ENCODE measurements around the gene PLEKHM2. TPM values are rescaled to one million over a fixed set of nuclear protein-coding genes. Genes with fewer than 3 reads are reported as not detected.

Gene PLEKHM2
- total RNA-seq, 1 experiment from 2014 or later = 53.9 TPM

GRCh38 chr1:15720861-15721260 is 36.7 kb downstream of the PLEKHM2 start:
- ChIA-PET POLR2A (ENCODE audit: low non-redundant PET) (no interaction called here), CTCF (no interaction called here)
- no peak overlapping the region for H3K4me3 ChIP-seq (ENCODE audit: low read depth, low read length, poor library complexity, severe bottlenecking)
- TF ChIP-seq CTCF (conservative IDR thresholded peaks at IDR 0.05; ENCODE audit: low read depth, low read length) (no peak), EZH2 (IDR thresholded peaks at IDR 0.05; ENCODE audit: borderline replicate concordance, low read depth, low read length, poor library complexity, severe bottlenecking) (no peak)
- no TSS peak for BruUV-seq (replicated peaks)
- no peaks in the 10 kb centered on the region for H3K27me3 ChIP-seq (replicated peaks; ENCODE audit: insufficient read depth, low read depth, low read length, poor library complexity)
- H3K4me1 ChIP-seq (ENCODE audit: insufficient read depth, low read length, poor library complexity, severe bottlenecking) = no peaks in the 10 kb centered on the region
- H3K27ac ChIP-seq (ENCODE audit: low read depth, low read length, poor library complexity, severe bottlenecking) = no peak overlapping the region
- peaks cover 31% of the 10 kb centered on the region for H3K36me3 ChIP-seq (ENCODE audit: insufficient read depth, low read length, poor library complexity, severe bottlenecking)
- DNase-seq (ENCODE audit: low spot score) = no peak
- H3K9me3 ChIP-seq (ENCODE audit: low read depth, low read length, poor library complexity, severe bottlenecking) = no peaks in the 10 kb centered on the region
- intact Hi-C loops (cut with micrococcal nuclease; ENCODE audit: unreplicated experiment) = no loop called here

DNA sequence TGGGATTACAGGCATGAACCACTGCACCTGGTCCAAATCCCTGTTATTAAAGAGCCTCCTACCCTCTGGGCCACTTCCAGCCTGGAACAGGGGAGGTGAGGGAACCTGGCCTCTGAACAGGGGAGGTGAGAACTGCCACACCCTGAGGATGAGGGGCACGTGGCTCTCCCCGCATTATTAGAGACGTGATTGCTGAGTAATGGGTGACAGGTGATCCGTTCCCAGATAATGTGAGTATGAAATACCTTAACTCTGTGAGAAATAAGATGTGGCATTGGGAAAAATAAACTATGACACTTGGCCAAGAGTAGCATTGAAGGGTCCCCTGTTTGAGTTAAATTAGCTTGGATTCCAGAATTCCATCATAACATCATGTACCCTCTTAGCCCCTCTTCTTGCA is 38.3 kb downstream of the PLEKHM2 start:
- TF ChIP-seq EZH2 (IDR thresholded peaks at IDR 0.05; ENCODE audit: borderline replicate concordance, low read depth, low read length, poor library complexity, severe bottlenecking) (no peak), CTCF (conservative IDR thresholded peaks at IDR 0.05; ENCODE audit: low read depth, low read length) (no peak)
- Histone ChIP-seq H3K27me3 (replicated peaks; ENCODE audit: insufficient read depth, low read depth, low read length, poor library complexity) (no peaks in the 10 kb centered on the region), H3K4me3 (ENCODE audit: low read depth, low read length, poor library complexity, severe bottlenecking) (no peak overlapping the region), H3K36me3 (ENCODE audit: insufficient read depth, low read length, poor library complexity, severe bottlenecking) (peaks cover 25% of the 10 kb centered on the region), H3K9me3 (ENCODE audit: low read depth, low read length, poor library complexity, severe bottlenecking) (no peaks in the 10 kb centered on the region), H3K4me1 (ENCODE audit: insufficient read depth, low read length, poor library complexity, severe bottlenecking) (no peaks in the 10 kb centered on the region), H3K27ac (ENCODE audit: low read depth, low read length, poor library complexity, severe bottlenecking) (no peak overlapping the region)
- no peak for DNase-seq (ENCODE audit: low spot score)
- ChIA-PET POLR2A (ENCODE audit: low non-redundant PET) (no interaction called here), CTCF (no interaction called here)
- intact Hi-C loops (cut with micrococcal nuclease; ENCODE audit: unreplicated experiment) = no loop called here
- BruUV-seq (replicated peaks) = no TSS peak

GRCh38 chr1:15722836-15723532 is 38.9 kb downstream of the PLEKHM2 start:
- Histone ChIP-seq H3K36me3 (ENCODE audit: insufficient read depth, low read length, poor library complexity, severe bottlenecking) (peaks cover 26% of the 10 kb centered on the region), H3K4me1 (ENCODE audit: insufficient read depth, low read length, poor library complexity, severe bottlenecking) (no peaks in the 10 kb centered on the region), H3K4me3 (ENCODE audit: low read depth, low read length, poor library complexity, severe bottlenecking) (no peak overlapping the region), H3K27me3 (replicated peaks; ENCODE audit: insufficient read depth, low read depth, low read length, poor library complexity) (no peaks in the 10 kb centered on the region), H3K27ac (ENCODE audit: low read depth, low read length, poor library complexity, severe bottlenecking) (no peak overlapping the region), H3K9me3 (ENCODE audit: low read depth, low read length, poor library complexity, severe bottlenecking) (no peaks in the 10 kb centered on the region)
- no TSS peak for BruUV-seq (replicated peaks)
- TF ChIP-seq EZH2 (IDR thresholded peaks at IDR 0.05; ENCODE audit: borderline replicate concordance, low read depth, low read length, poor library complexity, severe bottlenecking) (no peak), CTCF (conservative IDR thresholded peaks at IDR 0.05; ENCODE audit: low read depth, low read length) (no peak)
- ChIA-PET POLR2A (ENCODE audit: low non-redundant PET) (no interaction called here), CTCF (no interaction called here)
- DNase-seq (ENCODE audit: low spot score) = no peak
- intact Hi-C loops (cut with micrococcal nuclease; ENCODE audit: unreplicated experiment) = no loop called here

All from A673 (cell line).